OCI-M2 (cell line): ENCODE measurements around the gene TMEM9.

Source experiments
- DNase-seq: peaks from one replicate; lab custom pipeline; 2025; ENCODE audit not compliant: unreplicated experiment; lab: John Stamatoyannopoulos, UW

The TMEM9 gene

DNA sequence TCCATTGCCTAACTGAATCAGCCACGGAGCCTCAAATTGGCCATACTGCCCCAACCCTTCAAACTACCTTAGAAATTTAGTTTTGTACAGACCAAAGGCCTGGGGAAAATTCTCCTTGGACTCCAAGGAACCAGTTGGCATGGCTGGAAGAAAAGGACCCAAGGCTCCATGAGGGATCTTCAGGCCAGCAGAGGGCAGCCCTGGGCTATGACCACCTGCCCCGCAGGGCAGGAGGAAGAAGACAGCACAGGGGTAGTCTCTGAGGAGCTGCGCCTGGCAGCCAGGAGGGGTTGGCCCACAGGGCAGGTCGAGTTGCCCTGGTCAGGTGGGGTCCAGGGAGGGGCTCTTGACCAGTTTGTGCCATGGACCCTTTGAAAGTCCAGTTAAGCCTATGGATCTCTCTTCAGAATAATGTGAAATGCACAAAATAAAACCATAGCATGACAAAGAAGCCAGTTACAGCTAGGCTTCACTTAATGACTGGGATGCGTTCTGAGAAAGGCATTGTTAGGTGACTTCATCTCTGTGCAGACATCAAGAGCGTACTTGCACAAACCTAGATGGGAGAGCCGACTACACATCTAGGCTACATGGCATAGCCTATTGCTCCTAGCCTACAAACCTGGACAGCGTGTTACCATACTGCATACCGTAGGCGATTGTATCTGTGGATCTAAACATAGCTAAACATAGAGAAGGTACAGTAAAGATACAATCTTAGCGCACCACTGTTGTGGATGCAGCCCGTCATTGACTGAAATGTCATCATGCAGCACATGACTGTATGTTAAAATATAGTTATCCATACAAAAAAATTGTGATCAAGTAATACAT is 68.2 kb downstream of the TMEM9 start:
- DNase-seq, result no peak
